HepG2 (cell line): ENCODE measurements around the gene TRIM7. TPM values are rescaled to one million over a fixed set of nuclear protein-coding genes. Genes with fewer than 3 reads are reported as not detected.
"Not testable (repeated sequence)": the region's sequence is repeated elsewhere in the genome, so short reads cannot be mapped to it uniquely, and the experiment has no call there.

Experiments used
- ATAC-seq: fragments of 200-7000 bp; cut with Tn5 transposase; 3 replicates; pipeline ENCODE4 v1.9.1; 2020; ENCODE audit warnings: mild to moderate bottlenecking, moderate library complexity
- BruUV-seq: library from RNA; stranded (reverse); fragments of 400-500 nt; replicated peaks from 2 replicates; lab custom pipeline; 2021; lab: Mats Ljungman, UMichigan
- CTCF ChIA-PET: fragments of 300-600 bp; formaldehyde crosslinking; extraction: SDS; loops from one replicate; lab custom pipeline; 2021; ENCODE audit warnings: low total read pairs, inconsistent platforms, low intra/inter-chr PET ratio; lab: Yijun Ruan, JAX
- POLR2A ChIA-PET: fragments of 350-600 bp; sonication (Branson Sonifier 250); formaldehyde crosslinking; loops from one replicate; lab custom pipeline; 2020; ENCODE audit warnings: antibody characterized with exemption, inconsistent platforms; lab: Yijun Ruan, JAX
- DNase-seq: peaks from one replicate; pipeline ENCODE4 v3.0.0-alpha.2; 2015; ENCODE audit warnings: low spot score
- FAIRE-seq: peaks from 3 replicates; lab custom pipeline; 2011; peaks lifted over from hg19 to GRCh38; lab: Jason Lieb, UNC
- H2AFZ ChIP-seq: one replicate; pipeline ENCODE4 v1.6.1; 2011; ENCODE audit warnings: low read length, inconsistent platforms
- H3K27ac ChIP-seq: fragments of 300-600 bp; 3 replicates; pipeline ENCODE4 v1.8.0; 2011; ENCODE audit warnings: mixed run types, mild to moderate bottlenecking, mixed read lengths, low read length, inconsistent platforms; ENCODE audit not compliant: insufficient read depth; ENCODE audit errors: extremely low read length
- H3K27me3 ChIP-seq, 2 experiments: fragments of 200-600 bp in 1 of 2; 2 replicates in 1 of 2; 3 replicates in 1 of 2; pipeline versions ENCODE4 v1.6.0 to v1.8.0; 2011; ENCODE audit warnings: low read length in 2 of 2, mild to moderate bottlenecking in 2 of 2, moderate library complexity in 2 of 2, inconsistent platforms in 1 of 2; ENCODE audit not compliant: insufficient read depth in 2 of 2, control insufficient read depth in 1 of 2
- H3K36me3 ChIP-seq, 2 experiments: fragments of 200-600 bp in 1 of 2; replicated peaks in 1 of 2; 2 replicates in 1 of 2; 3 replicates in 1 of 2; pipeline versions ENCODE4 v1.5.1 to v1.8.0; 2011; ENCODE audit warnings: low read length in 2 of 2, inconsistent platforms in 1 of 2; ENCODE audit not compliant: insufficient read depth in 2 of 2, control insufficient read depth in 1 of 2
- H3K4me1 ChIP-seq: 2 replicates; pipeline ENCODE4 v1.5.1; 2012; ENCODE audit warnings: low read length, inconsistent platforms; ENCODE audit not compliant: insufficient read depth
- H3K4me2 ChIP-seq: 2 replicates; pipeline ENCODE4 v1.6.0; 2011; ENCODE audit warnings: low read depth, low read length, inconsistent platforms
- H3K4me3 ChIP-seq, 3 experiments: fragments of 200-600 bp in 1 of 3; sonication (generic), shearing (Covaris generic) in 1 of 3; replicated peaks in 1 of 3; 2 replicates each; pipeline ENCODE4 v1.5.1; 2011 to 2016; ENCODE audit warnings: low read length in 3 of 3, inconsistent platforms in 2 of 3, low read depth in 2 of 3, mild to moderate bottlenecking in 2 of 3, control low read depth in 1 of 3, mixed read lengths in 1 of 3; ENCODE audit not compliant: insufficient read depth in 1 of 3
- H3K79me2 ChIP-seq: one replicate; pipeline ENCODE4 v1.6.1; 2011; ENCODE audit warnings: low read length, inconsistent platforms; ENCODE audit not compliant: insufficient read depth
- H3K9ac ChIP-seq: 2 replicates; pipeline ENCODE4 v1.6.0; 2011; ENCODE audit warnings: mild to moderate bottlenecking, low read depth, low read length, inconsistent platforms; ENCODE audit not compliant: insufficient read depth
- H3K9me3 ChIP-seq: 2 replicates; pipeline ENCODE4 v1.5.1; 2012; ENCODE audit warnings: mild to moderate bottlenecking, low read length
- H4K20me1 ChIP-seq: 2 replicates; pipeline ENCODE4 v1.6.0; 2011; ENCODE audit warnings: inconsistent platforms, mild to moderate bottlenecking, low read length, moderate library complexity; ENCODE audit not compliant: insufficient read depth
- CREB1 ChIP-seq, 2 experiments: fragments of 450-650 bp in 1 of 2; IDR thresholded peaks; 2 replicates each; pipeline ENCODE4 v1.6.1; 2016 to 2017; ENCODE audit warnings: control low read depth in 1 of 2, mild to moderate bottlenecking in 1 of 2, missing compliant biosample characterization in 1 of 2, missing genetic modification characterization in 1 of 2
- HMG20B ChIP-seq: conservative IDR thresholded peaks from 2 replicates; pipeline ENCODE4 v1.6.1; 2016; ENCODE audit warnings: missing genetic modification reagents, missing compliant biosample characterization
- RNF2 ChIP-seq: fragments of 450-650 bp; conservative IDR thresholded peaks from 2 replicates; pipeline ENCODE4 v1.6.1; 2016; ENCODE audit warnings: low read depth
- SP1 ChIP-seq, 2 experiments: fragments of 450-650 bp in 1 of 2; sonication (generic) in 1 of 2; formaldehyde crosslinking in 1 of 2; IDR thresholded peaks; 2 replicates each; pipeline versions ENCODE4 v1.4.0 to v1.6.1; 2016 to 2020; ENCODE audit warnings: missing genetic modification reagents in 1 of 2
- ZNF891 ChIP-seq: sonication (generic); formaldehyde crosslinking; IDR thresholded peaks from 2 replicates; pipeline ENCODE4 v1.5.0; 2020; ENCODE audit warnings: mild to moderate bottlenecking, missing genetic modification reagents
- WGBS: methylation state at CpG from one replicate; pipeline ENCODE4 v1.1.6; 2017; ENCODE audit warnings: low lambda C conversion rate; 5-methylcytosine and 5-hydroxymethylcytosine counted together
- in situ Hi-C: cut with HindIII; loops from 2 replicates; pipeline ENCODE4 v1.10.0; 2017; ENCODE audit warnings: low pct_unique_long_range_greater_than_20kb; ENCODE audit not compliant: extremely low pct_ligation_motif_present
- intact Hi-C: fragments of 100-400 bp; cut with micrococcal nuclease; formaldehyde crosslinking; loops from one replicate; pipeline ENCODE4 v1.10.0; 2022; ENCODE audit not compliant: unreplicated experiment
- polyA plus RNA-seq, 8 experiments: library from polyadenylated mRNA; depleted of rRNA in 3 of 8; stranded (reverse) in 7 of 8; unstranded in 1 of 8; fragments of >200 nt; fragmentation: Illumina TruSeq in 4 of 8; extraction: Trizol in 4 of 8; gene quantifications; 2 replicates each; pipeline versions ENCODE4 v1.2.1 to v1.2.3, GENCODE V29; 2011 to 2016; ENCODE audit warnings: low read depth in 4 of 8, missing spikeins in 1 of 8, mixed read lengths in 1 of 8; ENCODE audit not compliant: insufficient read depth in 1 of 8
- total RNA-seq, 5 experiments: library from RNA; depleted of rRNA; stranded (reverse); fragments of >200 nt; fragmentation: Illumina TruSeq; extraction: Trizol; gene quantifications; 2 replicates each; pipeline ENCODE4 v1.2.3, GENCODE V29; 2016; ENCODE audit warnings: low read depth in 1 of 5
- TF ChIP-seq, protein P1 (sequence below): sonication (generic); formaldehyde crosslinking; IDR thresholded peaks from 2 replicates; pipeline ENCODE4 v1.5.1; 2020; ENCODE audit warnings: mild to moderate bottlenecking, missing genetic modification reagents, moderate library complexity
- TF ChIP-seq, protein P2 (sequence below): sonication (generic); formaldehyde crosslinking; IDR thresholded peaks from 2 replicates; pipeline ENCODE4 v1.4.0; 2020; ENCODE audit warnings: mild to moderate bottlenecking, missing genetic modification reagents

TRIM7 gene
- total and polyA plus RNA-seq, 2 of the 13 experiments (the other 11 are each of a cell fraction or from before 2014, with no cell fraction given): 0.13 TPM; not detected in 1

DNA sequence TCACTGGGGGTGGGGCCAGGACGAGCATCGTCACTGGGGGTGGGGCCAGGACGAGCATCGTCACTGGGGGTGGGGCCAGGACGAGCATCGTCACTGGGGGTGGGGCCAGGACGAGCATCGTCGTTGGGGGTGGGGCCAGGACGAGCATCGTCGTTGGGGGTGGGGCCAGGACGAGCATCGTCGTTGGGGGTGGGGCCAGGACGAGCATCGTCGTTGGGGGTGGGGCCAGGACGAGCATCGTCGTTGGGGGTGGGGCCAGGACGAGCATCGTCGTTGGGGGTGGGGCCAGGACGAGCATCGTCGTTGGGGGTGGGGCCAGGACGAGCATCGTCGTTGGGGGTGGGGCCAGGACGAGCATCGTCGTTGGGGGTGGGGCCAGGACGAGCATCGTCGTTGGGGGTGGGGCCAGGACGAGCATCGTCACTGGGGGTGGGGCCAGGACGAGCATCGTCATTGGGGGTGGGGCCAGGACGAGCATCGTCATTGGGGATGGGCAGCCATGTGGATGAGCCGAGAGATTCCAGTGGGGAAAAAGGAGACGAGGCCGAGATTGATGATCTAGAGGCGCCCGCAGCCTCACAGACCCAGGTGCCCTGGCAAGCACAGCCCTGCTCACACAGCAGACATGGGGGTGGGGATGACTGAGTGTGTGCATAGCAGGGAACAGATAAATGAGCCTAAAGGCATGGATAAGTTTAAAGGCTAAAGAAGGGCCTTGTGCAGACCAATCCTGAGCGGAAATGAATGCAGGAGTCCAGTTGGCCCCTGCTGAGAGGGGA is 44.1 kb downstream of the TRIM7 start:
- Histone ChIP-seq H3K4me1 (peaks cover 32% of the 10 kb centered on the region), H3K4me2 (peak overlapping the region; percentile 62)
- H3K79me2 ChIP-seq; H3K36me3 ChIP-seq; FAIRE-seq; BruUV-seq; ATAC-seq; H3K27ac ChIP-seq; in situ Hi-C loops; CTCF ChIA-PET; H2AFZ ChIP-seq; H3K4me3 ChIP-seq; H3K27me3 ChIP-seq; H4K20me1 ChIP-seq; H3K9ac ChIP-seq; H3K9me3 ChIP-seq; POLR2A ChIA-PET; intact Hi-C loops; DNase-seq; TF ChIP-seq SP1 (IDR thresholded peaks at IDR 0.05); CREB1 (CRISPR knock-in tag; IDR thresholded peaks at IDR 0.05): not testable (repeated sequence)
- 47% methylated on average over 13 of the region's 48 CpGs for WGBS
- TF ChIP-seq RNF2 (0 out of 2 replicates have a peak, but pooled peaks have one; percentile 41), SP1 (CRISPR knock-in tag; IDR thresholded peaks at IDR 0.05) (peak; percentile 36; the same call in 1 of the 2 replicates), CREB1 (IDR thresholded peaks at IDR 0.05) (0 out of 2 replicates have a peak, but pooled peaks have one; percentile 8)

- Histone ChIP-seq H3K9ac (peak overlapping the region; percentile 49; the same call in 1 of the 2 replicates), H3K27ac (peak overlapping the region; percentile 31), H3K4me2 (peak overlapping the region; percentile 70), H3K4me3 (peak overlapping the region in 2 of 3 experiments; percentile 28 to 62; a peak in 3 of 6 replicates), H3K27me3 (peaks cover 0 to 8% of the 10 kb centered on the region in 2 experiments; a peak in 2 of 5 replicates), H2AFZ (no peak overlapping the region), H3K9me3 (no peaks in the 10 kb centered on the region), H3K79me2 (no peaks in the 10 kb centered on the region), H4K20me1 (no peaks in the 10 kb centered on the region), H3K36me3 (no peaks in the 10 kb centered on the region), H3K4me1 (peaks cover 32% of the 10 kb centered on the region)
- POLR2A ChIA-PET: no interaction called here
- in situ Hi-C loops: no loop called here
- intact Hi-C loops: no loop called here
- DNase-seq (no peak), ATAC-seq (peak; percentile 58), FAIRE-seq (no peak)
- CTCF ChIA-PET: interaction anchor here (1.2 to 2.4 kb wide), 2 partner anchors 23 to 291 kb away, joined by 4 to 11 read pairs; no protein-coding TSS in a partner anchor
- BruUV-seq: no TSS peak
- WGBS: 72% methylated on average over 10 of the region's 21 CpGs
- TF ChIP-seq ZNF891 (CRISPR knock-in tag) (0 out of 2 replicates have a peak, but pooled peaks have one; percentile 28), HMG20B (CRISPR knock-in tag) (no peak)
- TF ChIP-seq, protein P1, sequence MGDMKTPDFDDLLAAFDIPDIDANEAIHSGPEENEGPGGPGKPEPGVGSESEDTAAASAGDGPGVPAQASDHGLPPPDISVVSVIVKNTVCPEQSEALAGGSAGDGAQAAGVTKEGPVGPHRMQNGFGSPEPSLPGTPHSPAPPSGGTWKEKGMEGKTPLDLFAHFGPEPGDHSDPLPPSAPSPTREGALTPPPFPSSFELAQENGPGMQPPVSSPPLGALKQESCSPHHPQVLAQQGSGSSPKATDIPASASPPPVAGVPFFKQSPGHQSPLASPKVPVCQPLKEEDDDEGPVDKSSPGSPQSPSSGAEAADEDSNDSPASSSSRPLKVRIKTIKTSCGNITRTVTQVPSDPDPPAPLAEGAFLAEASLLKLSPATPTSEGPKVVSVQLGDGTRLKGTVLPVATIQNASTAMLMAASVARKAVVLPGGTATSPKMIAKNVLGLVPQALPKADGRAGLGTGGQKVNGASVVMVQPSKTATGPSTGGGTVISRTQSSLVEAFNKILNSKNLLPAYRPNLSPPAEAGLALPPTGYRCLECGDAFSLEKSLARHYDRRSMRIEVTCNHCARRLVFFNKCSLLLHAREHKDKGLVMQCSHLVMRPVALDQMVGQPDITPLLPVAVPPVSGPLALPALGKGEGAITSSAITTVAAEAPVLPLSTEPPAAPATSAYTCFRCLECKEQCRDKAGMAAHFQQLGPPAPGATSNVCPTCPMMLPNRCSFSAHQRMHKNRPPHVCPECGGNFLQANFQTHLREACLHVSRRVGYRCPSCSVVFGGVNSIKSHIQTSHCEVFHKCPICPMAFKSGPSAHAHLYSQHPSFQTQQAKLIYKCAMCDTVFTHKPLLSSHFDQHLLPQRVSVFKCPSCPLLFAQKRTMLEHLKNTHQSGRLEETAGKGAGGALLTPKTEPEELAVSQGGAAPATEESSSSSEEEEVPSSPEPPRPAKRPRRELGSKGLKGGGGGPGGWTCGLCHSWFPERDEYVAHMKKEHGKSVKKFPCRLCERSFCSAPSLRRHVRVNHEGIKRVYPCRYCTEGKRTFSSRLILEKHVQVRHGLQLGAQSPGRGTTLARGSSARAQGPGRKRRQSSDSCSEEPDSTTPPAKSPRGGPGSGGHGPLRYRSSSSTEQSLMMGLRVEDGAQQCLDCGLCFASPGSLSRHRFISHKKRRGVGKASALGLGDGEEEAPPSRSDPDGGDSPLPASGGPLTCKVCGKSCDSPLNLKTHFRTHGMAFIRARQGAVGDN: 0 out of 2 replicates have a peak, but pooled peaks have one; percentile 35
- TF ChIP-seq, protein P2, sequence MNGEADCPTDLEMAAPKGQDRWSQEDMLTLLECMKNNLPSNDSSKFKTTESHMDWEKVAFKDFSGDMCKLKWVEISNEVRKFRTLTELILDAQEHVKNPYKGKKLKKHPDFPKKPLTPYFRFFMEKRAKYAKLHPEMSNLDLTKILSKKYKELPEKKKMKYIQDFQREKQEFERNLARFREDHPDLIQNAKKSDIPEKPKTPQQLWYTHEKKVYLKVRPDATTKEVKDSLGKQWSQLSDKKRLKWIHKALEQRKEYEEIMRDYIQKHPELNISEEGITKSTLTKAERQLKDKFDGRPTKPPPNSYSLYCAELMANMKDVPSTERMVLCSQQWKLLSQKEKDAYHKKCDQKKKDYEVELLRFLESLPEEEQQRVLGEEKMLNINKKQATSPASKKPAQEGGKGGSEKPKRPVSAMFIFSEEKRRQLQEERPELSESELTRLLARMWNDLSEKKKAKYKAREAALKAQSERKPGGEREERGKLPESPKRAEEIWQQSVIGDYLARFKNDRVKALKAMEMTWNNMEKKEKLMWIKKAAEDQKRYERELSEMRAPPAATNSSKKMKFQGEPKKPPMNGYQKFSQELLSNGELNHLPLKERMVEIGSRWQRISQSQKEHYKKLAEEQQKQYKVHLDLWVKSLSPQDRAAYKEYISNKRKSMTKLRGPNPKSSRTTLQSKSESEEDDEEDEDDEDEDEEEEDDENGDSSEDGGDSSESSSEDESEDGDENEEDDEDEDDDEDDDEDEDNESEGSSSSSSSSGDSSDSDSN (CRISPR knock-in tag): peak; percentile 30; the same call in 1 of the 2 replicates
Measured at GRCh38 chr5:181160152-181160754, 44.7 kb downstream of the TRIM7 start.
